Measurements from ENCODE around the gene GRP.

DNA sequence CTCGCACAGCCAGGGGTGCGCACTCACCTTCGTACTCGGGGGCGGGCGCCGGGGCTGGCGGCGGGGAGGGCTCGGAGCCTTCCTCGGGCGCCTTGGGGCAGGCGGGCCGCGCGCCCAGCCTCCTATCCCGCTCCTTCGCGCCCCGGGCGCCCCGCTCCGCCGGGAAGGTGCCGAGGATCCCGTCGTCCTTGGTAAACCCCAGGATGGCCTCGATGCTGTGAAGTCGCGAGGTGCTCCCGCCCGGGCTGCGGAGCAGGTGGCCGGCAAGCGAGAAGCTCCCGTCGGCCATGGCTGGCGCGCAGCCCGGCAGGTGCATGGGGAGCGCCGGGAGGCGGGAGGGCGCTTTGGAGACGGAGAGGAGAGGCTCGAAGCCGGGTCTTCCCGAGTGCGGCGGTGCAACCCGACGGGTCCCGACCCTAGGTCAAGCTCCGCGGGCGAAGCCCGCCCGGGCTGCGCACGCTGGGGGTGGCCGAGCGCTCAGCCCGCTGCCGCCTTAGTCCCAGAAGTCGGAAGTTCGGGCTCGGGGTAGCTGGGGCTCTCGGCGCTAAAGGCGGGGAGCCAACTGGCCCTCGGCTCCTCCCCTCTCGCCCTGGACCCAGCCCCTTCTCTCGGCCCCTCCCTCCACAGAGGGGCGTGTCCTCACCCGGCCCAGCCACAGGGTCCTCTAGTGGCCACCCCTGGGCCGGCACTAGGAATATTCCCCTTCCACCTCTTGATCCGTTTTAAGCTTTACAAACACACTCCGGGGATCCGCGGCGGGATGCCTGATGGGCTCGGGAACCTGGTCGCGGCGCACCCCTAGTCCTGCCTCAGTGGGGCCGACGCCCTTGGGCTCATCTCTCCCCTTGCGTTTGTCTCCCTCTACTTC lies 53.2 kb downstream of the GRP start, which contains the start of gene RAX:
- TF ChIP-seq, protein P1, sequence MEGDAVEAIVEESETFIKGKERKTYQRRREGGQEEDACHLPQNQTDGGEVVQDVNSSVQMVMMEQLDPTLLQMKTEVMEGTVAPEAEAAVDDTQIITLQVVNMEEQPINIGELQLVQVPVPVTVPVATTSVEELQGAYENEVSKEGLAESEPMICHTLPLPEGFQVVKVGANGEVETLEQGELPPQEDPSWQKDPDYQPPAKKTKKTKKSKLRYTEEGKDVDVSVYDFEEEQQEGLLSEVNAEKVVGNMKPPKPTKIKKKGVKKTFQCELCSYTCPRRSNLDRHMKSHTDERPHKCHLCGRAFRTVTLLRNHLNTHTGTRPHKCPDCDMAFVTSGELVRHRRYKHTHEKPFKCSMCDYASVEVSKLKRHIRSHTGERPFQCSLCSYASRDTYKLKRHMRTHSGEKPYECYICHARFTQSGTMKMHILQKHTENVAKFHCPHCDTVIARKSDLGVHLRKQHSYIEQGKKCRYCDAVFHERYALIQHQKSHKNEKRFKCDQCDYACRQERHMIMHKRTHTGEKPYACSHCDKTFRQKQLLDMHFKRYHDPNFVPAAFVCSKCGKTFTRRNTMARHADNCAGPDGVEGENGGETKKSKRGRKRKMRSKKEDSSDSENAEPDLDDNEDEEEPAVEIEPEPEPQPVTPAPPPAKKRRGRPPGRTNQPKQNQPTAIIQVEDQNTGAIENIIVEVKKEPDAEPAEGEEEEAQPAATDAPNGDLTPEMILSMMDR (IDR thresholded peaks at IDR 0.05; ENCODE audit: insufficient read depth, low read depth, low read length): no peak
- peak; percentile 91 for TF ChIP-seq EZH2 (IDR thresholded peaks at IDR 0.05; ENCODE audit: insufficient read depth, low read length)

Measured in astrocyte (in vitro differentiated cells and primary cell).